GM21619 (cell line): ENCODE data around the gene TRPM2.
"Not testable (repeated sequence)": the region's sequence is repeated elsewhere in the genome, so short reads cannot be mapped to it uniquely, and the experiment has no call there.

ENCODE experiments used
- ATAC-seq: cut with Tn5 transposase; IDR thresholded peaks from one replicate; pipeline ENCODE4 v1.9.1; 2021; ENCODE audit not compliant: unreplicated experiment

TRPM2 gene

GRCh38 chr21:44391345-44392091 lies 38.1 kb downstream of the TRPM2 start:
- ATAC-seq, result no peak

DNA sequence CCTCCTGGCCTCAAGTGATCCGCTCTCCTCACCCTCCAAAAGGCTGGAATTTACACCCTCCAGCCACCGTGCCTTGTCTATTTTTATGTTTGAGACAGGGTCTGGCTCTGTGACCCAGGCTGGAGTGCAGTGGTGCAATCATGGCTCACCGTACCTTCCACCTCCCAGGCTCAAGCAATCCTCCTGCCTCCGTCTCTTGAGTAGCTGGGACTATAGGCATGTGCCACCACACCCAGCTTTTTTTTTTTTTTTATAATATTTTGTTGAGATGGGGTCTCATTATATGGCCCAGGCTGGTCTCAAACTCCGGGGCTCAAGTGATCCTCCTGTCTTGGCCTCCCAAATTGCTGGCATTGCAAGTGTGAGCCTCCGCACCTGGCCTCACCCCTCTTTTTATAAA lies 38.8 kb downstream of the TRPM2 start:
- no peak for ATAC-seq

GRCh38 chr21:44392916-44393315 lies 39.5 kb downstream of the TRPM2 start:
- ATAC-seq, result no peak

GRCh38 chr21:44394733-44395132 lies 41.3 kb downstream of the TRPM2 start:
- no peak for ATAC-seq

DNA sequence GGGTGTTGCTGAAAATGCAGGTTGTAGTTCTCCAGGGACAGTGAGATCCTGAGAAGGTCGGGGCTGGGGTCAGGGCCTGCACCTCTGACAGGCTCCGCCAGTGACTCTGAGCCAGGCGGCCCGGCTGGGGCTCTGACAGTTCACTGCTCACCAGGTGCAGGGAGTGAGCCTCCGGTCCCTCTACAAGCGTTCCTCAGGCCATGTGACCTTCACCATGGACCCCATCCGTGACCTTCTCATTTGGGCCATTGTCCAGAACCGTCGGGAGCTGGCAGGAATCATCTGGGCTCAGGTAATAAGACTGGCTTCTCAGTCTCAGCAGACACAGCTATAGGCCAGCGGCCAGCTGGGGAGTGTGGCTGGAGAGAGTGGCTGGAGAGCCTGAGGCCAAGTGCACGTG lies 41.8 kb downstream of the TRPM2 start:
- ATAC-seq, result no peak

DNA sequence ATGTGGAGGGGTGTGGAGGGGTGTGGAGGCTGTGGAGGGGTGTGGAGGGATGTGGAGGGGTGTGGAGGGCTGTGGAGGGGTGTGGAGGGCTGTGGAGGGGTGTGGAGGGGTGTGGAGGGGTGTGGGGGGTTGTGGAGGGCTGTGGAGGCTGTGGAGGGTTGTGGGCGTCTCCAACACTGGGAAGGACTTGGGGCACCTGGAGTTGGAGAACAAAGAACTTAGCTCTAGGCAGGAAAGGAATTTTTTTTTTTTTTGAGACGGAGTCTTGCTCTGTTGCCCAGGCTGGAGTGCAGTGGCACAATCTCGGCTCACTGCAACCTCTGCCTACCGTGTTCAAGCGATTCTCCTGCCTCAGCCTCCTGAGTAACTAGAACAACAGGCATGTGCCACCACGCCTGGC lies 43.4 kb downstream of the TRPM2 start:
- not testable (repeated sequence) for ATAC-seq

GRCh38 chr21:44397431-44398031 lies 44.1 kb downstream of the TRPM2 start:
- no peak for ATAC-seq

DNA sequence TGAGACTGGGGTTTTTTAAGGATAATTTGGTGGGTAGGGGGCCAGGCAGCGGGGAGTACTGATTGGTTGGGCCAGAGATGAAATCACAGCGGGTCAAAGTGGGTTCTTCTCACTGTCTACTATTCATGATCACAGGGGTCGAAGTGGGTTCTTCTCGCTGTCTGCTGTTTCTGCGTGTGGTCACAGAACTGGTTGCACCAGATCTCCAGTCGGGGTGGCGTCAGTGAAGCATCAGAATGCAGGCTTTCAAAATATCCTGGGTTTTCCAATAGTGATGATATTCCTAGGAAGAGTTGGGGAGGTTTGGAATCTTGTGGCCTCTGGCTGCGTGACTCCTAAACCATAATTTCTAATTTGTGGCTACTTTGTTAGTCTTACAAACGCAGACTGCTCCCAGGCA lies 45.1 kb downstream of the TRPM2 start:
- no peak for ATAC-seq

DNA sequence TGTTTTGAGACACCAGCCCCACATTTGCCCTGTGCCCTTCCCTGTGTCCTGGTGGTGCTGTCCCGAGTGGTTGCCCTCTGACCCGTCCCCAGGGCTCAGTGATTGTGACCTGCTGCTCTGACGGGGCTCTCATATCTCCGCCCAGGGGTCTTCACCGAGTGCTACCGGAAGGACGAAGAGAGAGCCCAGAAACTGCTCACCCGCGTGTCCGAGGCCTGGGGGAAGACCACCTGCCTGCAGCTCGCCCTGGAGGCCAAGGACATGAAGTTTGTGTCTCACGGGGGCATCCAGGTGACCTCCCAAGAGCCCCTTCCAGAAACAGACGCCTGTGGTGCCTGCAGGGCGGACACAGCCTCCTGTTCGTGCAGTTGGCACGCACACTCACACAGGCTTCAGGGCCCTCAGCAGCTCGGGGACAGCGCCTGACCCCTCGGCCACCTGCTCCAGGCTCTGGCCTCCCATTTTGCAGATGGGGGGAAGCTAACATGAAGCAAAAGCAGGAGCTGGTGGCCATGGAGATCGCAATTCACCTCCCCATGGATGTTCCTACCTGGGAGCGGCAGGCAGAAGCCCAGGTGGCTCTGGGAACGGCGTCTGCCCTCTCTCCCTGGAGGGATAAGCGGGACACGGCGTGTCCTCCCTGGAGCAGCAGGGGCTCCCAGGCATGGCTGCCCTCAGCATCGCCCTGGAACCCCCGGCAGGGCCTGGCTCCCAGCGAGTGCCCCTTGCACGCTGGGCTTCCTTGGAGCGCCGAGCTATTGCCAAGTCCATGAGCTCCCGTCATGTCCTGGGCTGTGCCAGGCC lies 45.9 kb downstream of the TRPM2 start:
- ATAC-seq, result no peak

DNA sequence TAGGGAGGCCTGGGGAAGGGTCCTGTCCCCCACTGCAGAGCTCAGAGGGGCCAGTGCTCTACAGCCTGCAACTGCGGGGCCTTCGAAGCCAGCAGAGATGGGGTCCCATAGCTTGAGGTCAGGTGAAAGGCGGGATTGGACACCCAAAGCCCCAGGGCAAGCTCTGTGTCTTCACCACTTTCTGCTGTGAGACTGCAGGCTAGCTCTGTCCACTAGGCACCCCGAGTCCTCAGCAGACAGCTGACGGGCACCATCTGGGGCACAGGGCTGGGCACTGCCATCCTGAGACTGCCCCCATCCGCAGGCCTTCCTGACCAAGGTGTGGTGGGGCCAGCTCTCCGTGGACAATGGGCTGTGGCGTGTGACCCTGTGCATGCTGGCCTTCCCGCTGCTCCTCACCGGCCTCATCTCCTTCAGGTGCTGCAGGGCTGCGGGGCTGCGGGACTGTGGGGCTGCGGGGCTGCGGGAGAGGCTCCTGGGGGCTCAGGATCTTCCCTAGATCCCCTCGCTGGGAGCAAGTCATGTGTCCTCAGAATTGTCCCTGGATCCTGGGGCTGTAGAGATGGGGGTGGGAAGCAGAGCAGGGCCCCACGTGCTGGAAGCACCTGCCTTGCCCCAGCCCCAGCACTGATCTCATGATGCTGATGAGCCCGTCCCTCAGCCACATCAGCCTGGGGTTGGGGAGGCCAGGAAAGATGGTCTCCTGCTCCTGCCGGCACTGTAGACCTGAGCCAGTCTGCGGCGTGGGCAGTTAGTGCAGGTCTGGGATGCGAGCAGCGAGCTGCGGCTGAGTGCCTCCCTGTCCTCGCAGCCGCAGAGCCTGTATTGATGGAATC lies 46.8 kb downstream of the TRPM2 start:
- ATAC-seq, result no peak

DNA sequence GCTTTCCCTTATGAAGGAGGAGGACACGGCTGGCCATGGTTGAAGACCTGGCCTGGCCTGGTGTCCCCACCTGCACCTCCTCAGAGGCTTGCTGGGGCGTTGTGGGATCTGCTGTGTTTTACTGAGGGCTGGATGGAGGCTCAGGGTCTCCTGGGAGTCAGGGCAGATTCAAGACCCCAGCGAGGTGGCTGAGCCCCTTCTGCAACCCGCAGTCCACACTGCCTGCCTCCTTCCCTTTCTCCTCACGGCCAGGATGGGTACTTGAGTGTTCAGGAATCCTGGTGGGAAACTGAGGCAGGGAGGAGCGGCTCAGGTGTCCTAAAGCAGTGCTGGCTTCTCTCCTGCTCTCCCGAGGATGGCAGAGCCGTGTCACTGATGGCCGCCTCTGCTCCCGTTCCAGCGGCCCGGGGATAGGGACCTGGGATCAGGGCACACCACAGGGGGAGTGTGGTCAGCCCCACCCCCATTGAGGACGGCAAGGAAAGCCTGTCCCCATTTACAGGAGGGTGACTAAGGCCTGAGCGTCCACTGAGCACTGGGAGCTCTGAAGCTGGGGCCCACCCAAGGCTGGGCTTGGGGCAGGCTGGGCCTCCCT lies 47.5 kb downstream of the TRPM2 start:
- ATAC-seq, result no peak

DNA sequence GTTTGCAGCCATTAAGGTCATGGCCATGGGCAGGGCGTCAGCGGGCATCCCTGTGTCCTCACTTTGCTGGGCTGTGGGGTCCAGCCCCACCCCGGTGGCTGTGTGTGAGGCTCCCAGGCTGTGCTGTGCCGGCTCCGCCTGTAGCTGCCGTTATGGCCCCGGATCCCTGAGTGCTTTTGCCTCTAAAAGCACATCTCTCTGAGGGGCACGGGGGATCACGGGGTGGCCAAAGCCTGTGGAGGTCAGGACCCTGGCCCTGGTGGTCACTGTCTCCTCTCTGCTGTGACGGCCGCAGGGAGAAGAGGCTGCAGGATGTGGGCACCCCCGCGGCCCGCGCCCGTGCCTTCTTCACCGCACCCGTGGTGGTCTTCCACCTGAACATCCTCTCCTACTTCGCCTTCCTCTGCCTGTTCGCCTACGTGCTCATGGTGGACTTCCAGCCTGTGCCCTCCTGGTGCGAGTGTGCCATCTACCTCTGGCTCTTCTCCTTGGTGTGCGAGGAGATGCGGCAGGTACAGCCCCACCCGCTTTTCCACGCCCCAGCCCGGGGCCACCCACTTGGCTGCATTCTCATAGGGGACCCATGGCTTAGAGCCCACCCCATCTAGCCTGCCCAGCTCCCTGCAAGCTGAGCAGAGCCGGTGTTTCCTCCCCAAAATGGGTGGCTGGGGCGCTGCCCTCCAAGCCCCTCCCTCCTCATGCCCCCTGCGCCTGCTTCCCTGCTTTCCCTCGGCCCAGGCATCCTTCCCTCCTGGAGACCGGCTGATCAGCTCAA lies 48.2 kb downstream of the TRPM2 start:
- ATAC-seq, result no peak

DNA sequence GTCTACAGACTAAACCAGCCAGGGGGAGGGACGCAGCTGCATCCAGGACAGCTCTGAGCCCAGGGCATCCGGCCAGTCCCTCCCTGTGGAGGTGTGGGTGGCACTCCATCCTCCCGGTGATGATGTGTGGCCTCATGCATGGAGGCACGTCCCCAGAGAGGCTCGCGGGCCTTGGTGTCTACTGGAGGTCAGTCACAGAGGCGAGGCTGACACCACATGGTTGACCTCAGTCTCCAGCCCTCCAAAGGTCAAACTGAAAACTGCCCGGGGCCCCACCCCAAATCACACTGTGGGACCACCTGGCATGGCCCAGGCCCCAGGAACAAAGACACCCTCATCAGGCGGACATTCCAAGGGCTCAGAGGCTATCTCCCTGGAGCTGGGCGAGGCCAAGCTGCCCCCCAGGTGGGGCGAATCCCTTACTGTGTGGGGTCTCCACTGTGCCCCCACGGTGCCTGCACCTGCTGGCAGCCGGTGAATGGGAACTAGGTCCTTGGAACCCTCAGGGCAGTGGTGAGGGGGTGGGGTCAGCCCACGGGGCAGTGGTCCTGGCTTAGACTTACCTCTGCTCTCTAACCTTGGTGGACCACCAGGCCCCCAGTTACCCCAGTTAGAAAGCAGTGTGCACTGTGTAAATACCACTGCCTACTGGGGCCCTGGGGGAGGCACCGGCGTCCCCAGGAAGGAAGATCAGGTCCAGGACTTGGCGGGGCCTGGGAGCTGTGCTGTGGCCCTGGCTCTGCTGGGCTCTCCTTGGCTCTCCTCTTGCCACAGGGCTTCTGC lies 49.1 kb downstream of the TRPM2 start:
- no peak for ATAC-seq

- ATAC-seq, result no peak
These were observed 49.9 kb downstream of the TRPM2 start for GRCh38 chr21:44403106-44404020.

GRCh38 chr21:44404482-44404881 lies 51.1 kb downstream of the TRPM2 start:
- ATAC-seq, result not testable (repeated sequence)

GRCh38 chr21:44405091-44405947 lies 51.9 kb downstream of the TRPM2 start:
- no peak for ATAC-seq
